NK-92 (cell line): ENCODE results near the gene SLC6A17.

Experiments used
- DNase-seq: peaks from one replicate; lab custom pipeline; 2025; ENCODE audit not compliant: unreplicated experiment; lab: John Stamatoyannopoulos, UW

SLC6A17 gene

DNA sequence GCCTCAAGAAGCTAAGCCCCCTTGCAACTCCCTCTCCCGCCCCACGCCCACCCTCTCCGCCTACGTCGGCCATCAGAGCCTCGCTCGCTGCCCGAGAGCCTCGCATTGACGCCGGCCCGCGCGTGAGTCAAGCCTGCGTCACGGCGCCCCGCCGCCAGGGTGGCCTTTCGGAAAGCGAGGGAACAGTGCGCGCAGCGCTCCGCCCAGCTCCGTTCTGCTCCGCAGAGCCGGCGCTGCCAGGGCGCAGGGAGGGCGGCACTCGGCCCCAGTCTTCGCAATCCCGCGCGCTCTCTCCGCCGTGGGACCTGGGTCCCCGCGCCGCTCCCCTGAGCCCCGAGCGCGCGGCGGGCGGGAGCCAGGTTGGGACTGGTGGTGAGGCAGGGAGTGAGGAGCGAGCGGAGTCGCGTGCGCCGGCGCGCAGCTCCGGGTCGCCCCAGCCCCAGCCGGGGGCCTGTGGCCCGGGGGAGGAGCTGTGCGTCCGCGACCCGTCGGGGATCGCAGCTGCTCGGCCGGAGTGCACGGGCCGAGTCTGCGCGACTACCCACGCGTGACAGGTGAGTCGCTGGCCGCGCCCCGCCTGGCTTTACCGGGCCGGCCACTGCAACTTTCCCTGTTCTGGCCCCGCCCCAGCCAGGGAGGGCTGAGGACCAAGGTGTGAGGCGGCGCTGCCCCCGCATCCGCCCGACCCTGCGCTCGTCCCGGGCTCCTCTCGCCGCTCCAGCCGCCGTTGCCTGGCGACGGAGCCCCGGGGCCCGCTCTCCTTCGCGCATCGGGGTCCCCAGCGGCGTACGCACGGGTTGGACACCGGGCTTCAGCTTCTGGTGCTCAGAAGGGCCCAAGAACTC is at the start of gene SLC6A17:
Gene SLC6A17 (plus strand): TSS at position 165 of the 845 bp plus-strand sequence. CDS start 16,436 bp downstream, outside the sequence.
- DNase-seq, result no peak

DNA sequence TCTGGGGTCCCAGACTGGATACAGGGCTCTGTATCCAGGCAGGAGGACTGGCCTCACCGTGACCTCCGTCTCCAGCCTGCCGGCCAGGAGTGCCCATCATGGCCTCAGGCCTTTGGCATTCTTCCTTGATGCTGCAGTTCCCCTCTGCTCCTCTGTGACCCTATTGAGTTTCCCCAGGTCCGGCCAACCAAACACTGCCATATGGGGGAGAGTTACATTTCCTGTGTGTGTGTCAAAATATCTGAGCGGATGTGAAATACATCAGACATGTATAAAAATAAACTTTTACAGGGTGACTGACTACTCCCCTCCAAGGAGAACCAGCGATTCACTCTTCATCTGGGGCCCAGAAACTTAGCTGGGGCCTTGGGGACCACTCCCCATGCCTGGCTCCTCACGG is 48.2 kb upstream of the SLC6A17 start:
- no peak for DNase-seq

DNA sequence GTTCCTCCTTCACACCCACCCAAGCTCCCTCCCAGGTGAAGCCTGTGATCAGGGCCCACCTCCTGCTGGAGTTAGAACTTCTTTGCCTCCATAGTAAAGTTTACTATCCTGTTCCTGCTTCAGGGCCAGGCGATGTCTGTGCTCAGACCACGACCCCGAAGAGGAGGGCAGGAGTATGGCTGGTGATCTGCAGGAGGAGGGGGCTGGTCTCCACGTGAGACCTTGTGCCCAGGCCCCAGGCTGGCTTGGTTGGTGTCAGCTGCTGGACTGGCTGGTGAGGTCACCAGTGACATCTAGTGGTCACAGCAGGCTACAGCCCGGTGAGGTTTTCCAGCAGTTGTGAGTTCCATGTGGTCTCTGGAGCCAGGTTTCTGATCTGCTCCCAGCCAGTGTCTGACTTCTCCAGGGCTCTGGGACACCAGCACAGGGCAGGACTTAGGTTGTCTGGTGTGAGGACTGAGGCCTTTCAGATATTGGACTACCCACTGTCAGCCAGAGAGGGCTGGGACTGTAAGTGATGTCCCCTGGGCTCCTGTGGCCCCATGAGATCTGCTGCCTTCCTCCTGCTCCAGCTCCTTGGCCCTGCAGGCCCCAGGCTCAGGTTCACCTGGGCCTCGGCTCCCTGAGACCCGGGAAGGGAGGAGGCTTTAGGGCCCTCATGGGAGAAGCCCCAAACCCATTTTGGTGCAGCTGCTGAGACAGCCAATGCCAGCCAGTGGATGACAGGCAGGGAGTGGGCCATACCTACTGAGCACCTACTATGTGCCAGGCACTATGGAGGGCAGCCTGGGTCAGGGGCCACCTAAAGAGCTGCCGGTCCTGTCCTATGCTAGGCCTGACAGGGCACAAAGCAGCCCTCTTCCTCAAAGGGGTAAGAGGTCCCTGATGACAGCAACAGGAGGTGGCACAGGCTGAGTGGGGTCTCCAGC is 44.0 kb upstream of the SLC6A17 start:
- DNase-seq, result no peak

DNA sequence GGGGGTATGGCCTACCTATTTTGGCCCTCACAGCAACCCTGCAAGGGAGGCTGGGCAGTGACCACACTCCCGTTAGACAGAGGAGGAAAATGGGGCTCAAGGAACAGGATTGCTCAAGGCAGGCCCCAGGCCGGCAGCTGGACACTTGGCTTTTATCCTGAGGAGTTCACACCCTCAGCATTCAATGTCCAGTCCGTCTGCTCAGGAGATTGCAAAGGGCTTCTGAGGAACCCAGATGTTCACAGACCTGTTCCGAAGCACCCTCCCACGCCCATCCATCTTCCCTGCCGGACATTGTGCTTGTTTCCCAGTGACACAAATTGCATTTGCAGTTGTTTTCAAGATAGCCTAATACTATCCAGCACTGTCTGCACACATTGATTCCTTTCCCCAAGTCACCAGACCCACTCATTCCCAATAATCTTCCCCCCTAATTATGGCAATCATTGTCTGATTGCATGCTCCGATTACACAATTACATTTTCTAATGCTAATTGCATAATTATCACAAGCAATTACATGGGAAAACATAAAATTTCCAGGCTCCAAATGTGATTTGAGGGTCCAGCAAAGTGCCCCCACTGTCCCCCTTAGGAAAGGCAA is 42.3 kb upstream of the SLC6A17 start:
- no peak for DNase-seq

DNA sequence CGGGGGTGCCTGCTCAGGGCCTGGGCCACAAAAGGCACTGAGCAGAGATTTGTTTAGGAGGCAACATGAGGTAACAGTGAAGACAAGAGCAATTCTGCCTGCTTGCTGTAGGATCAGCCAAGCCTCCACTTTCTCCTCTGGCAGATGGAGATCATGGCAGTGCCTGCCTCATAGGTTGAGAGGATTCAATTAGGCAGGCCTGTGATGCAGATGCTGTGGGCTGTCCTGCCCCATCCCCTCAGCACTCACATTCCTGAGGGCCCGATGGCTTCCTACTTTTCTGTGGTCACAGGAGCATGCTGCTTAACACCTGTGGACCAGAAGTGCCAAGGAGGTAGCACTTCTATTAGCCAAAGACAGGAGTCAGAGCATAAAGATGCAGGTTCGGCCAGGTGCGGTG is 39.2 kb upstream of the SLC6A17 start:
- DNase-seq, result no peak

DNA sequence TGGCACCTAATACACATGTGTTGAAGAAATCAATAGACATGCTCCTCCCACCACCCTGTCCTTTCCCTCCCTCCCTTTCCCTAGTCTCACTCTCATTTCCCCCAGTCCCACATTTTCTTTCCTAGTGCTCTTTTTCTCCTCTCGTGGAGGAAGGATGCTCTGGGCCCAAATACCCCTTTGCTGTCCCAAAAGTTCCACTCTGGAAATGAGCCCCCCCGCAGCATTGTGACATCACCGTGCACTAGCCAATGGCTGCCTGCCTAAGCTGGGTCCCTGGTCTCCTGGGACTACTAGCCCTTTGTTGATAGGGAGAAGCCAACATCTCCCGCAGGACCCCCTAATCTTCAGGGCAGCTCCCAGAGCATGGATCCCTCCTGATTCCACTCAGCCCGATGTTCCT is 38.2 kb upstream of the SLC6A17 start, which contains the start of gene UBL4B:
Gene UBL4B (plus strand): TSS at position 301 of the 400 bp plus-strand sequence. CDS start 92 bp downstream, at position 393.
- no peak for DNase-seq

DNA sequence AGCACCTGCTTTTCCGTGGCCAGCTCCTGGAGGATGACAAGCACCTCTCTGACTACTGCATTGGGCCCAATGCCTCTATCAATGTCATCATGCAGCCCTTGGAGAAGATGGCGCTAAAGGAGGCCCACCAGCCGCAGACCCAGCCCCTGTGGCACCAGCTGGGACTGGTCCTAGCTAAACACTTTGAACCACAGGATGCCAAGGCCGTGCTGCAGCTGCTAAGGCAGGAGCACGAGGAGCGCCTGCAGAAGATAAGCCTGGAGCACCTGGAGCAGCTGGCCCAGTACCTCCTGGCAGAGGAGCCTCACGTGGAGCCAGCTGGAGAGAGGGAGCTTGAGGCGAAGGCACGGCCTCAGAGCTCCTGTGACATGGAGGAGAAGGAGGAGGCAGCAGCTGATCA is 37.6 kb upstream of the SLC6A17 start:
- DNase-seq, result no peak

DNA sequence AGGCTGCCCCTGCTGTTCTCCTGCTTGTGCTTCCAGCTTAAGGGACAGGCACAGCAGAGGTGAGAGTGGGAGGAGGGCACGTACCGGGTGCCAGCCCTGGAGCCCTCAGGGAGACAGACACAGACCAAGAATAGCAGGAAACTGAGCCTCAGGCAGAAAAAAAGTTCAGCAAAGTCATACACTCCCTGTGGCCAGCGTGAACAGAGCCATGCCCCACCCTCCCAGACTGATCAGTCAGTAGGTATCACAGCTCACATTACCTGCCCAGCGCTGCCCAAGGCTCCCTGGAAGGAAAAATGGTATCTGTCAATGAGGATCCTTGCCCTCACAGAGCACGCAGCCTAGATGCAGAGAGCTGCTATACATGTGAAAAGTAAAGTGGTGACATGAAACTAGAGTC is 36.7 kb upstream of the SLC6A17 start:
- DNase-seq, result no peak

DNA sequence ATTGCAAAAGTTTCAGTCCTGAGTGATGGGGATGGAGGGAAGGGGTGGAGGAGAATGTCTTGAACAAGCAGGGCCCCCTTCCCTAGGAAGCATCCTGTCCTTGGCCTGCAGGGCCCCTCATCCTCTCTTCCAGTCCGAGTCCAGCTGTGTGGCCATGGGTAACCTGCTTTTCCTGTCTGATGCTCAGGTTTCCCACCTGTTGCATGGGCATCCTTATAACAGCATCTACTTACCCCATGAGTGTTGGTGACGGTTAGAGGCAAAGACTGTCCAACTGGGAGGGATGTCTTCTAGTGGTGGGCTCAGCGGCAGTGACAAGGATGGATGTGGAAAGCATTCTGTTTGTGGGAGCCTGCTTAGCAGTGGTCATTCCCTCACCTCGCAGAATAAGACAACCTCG is 36.1 kb upstream of the SLC6A17 start:
- DNase-seq, result no peak

DNA sequence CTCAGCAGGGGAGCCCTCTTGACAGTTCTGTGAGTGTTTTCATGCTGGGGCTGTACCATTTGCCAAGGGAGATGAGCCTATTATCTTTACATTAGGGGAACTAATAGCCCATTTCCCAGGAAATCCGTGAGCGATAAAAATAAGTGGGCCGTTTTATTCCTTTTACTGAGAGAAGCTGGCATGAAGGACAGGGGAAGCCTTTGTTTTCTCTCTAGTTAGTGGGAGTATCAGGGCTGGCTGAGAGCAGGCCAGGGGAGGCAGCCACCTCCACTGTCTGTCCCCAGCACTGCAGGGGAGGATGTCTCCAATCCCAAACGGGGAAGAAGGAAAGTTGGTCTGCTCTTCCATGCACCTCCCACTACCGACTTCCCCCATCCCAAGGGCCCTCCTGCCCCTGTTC is 35.5 kb upstream of the SLC6A17 start:
- DNase-seq, result no peak

DNA sequence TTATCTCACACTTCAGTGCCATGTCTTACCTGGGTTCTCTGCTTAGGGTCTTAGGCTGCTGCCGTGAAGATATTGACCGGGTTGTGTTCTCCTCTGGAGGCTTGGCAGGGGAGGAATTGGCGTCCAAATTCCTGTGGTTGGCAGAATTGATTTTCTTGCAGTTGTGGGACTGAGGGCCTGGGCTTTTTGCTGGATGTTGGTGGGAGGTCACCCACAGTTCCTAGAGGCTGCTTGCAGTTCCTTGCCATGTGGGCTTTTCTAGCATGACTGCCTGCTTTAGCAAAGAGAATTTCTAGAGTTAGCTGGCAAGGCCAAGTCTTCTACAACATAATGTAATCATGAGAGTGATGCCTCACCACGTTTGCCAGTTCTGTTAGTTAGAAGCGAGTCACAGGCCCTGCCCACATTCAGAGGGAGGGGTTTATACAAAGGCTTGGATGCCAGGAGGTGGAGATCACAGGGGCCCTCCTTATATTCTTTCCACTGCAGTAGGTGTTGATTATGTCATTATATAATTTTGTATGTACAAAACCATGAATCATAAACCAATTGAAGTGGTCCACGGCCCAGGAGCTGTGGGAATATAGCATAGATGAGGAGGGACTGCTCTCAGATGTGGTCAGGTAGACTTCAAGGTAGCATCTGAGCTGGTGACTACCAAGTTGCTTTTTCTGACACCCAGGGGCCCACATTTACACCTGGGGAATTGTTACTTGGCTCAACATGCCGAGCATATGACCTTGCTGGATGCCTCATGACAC is 31.5 kb upstream of the SLC6A17 start:
- DNase-seq, result no peak

DNA sequence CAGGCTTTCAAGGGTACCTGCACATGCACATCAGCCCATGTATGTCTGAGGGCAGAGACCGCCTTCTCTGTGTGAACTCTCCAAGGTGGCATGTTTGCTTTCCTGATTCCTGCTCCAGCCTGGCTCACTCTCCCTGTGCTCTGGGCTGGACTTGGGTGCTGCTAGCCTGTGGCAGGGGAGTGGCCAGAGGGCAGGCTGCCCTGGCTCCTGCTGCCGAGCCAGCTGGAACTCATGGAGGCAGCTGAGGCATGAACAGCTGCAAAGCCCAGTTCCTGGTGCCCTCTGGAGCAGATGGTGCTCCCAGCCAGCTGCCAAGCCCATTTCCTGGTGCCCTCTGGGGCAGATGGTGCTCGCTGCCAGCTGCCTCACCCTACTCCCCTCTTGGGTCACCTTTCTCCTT is 30.5 kb upstream of the SLC6A17 start:
- no peak for DNase-seq

DNA sequence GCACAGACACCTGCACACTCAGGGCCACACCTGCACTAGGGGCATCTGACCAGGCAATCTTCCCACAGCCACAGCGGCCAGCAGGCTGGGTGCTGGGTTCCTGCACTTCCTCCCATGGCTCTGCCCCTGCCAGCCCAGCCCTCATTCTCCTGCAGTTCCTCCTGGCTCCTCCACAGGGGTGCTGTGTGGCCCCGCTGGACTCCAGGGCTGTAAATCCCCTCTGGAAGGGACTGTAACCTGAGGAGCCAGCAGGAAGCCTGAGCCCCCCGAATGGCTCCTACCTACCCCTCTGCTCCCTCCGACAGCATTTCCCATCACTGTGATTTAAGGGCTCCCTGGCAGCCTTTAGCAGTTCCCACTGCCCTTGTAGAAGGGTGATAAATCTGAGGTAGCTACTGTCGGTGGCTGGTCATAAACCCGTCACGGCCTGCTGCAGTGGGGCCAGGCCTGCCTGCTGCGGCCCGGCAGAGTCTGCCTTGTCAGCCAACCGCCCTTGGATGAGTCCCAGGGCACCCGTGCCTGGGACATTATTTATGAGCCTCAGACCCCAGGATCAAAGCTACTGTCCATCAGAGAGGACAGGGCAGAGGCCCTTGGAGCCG is 29.2 kb upstream of the SLC6A17 start:
- DNase-seq, result no peak

DNA sequence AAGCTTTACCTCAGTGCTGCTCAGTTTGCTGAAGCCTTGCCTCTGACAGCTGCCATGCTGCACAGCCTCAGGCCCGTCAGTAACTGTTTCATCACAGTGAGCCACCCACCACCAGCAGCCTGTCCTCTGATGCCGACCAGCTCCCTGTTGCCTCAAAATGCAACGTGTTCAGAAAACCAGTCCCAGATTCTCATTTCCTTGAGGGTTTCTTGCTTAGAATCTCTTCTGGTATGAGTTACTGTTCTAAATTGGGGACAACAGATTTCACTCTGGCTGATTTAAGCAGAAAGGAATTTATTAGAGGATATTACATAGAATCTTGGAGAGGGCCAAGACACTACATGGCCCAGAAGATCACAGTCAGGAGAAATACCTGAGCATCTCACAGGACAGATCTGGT is 27.1 kb upstream of the SLC6A17 start:
- DNase-seq, result no peak

DNA sequence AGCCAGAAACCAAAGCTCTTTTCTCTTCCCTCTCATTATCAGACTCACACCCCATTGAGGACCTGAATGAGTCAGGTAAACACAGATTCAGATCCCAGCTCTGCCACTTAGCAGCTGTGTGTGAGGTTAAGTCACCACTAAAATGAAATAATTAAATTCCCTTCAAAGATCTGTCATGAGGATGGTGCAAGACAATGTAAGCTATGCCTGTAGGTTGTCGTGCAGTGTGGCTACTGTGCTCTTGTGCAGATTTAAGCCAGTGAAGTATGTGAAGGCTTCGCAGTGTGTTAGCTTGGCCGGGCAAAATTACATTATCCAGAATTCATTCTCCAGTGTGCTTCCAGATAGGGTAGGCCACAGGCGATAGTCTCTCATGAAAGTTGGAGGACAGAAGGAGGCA is 24.5 kb upstream of the SLC6A17 start:
- DNase-seq, result no peak

DNA sequence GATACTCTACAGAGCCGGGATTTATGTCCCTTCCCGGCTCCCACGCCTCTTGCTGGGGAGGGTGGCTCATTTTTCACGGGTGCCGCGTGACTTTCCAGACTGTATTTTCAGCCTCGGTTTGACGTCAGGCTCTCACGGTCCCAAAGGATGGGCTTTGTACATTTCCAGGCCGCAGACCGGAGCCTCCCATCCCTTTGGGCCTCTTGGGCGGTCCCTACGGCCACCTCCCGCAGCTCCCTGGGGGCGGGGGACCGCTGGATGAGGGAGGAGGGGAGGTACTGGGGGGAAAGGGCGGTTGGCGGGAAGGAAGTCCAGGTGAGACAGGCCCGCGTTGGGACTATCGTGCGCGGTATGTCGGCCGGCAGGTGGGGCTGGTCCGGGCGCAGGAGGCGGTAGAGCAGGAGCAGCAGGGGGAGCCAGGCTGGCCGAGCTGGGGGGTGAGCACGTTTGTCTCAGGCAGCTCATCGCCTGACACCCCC is 20.1 kb upstream of the SLC6A17 start:
- no peak for DNase-seq

DNA sequence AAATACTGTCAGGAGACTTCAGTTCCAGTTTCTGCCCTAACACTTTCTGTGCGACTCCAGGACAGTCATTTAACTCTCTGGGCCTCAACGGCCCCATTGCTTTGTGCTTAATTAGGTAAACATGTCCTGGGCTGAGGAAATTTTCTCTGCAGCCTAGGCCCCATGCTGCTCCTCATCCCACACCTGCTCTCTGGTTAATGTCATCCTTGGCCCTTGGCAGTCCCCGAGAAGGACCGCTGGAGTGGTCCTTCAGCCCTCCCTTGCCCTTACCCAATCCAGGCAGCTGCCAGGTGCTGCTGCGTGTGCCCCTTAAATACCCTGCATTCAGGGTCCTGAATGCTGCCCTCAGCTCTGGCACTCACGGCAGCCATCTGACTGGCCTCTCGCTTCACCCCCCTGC is 19.3 kb upstream of the SLC6A17 start:
- no peak for DNase-seq

DNA sequence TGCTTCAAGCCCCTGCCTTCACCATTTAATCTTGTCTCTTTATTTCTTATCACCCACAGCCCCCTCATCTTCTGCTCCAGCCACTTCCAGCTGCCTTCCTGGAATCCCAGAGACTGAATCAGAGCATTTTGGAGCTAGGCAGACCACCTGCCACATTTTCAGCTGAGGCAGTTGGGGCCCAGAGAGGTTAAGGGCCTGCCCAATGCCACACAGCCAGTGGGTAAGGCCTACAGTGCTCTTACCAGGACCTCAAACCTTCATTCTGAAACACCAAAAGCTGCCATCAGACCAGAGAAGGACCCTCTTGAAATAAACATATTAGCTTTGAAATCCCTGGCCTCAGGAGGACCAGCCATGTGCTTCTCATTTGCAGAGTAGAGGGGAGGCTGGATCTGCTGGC is 17.6 kb upstream of the SLC6A17 start:
- no peak for DNase-seq

DNA sequence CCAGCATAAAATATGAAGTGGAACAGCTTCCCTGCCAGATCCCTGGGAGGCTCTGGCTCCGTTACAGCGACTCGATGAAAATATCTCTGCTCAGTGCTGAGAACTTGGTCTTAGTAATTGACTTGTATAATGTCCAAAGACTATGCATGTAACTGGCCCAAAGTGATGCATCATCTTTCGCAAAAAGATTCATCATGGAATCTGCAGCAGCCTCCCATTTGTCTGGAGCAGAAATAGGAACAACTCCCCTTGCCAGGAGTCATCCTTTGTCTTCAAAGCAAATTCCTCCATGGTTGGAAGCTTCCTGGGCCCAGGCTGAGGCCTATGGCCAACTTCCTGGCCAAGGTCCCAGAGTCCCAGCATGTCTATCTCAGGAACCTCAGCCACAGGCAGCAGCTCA is 16.9 kb upstream of the SLC6A17 start:
- no peak for DNase-seq

DNA sequence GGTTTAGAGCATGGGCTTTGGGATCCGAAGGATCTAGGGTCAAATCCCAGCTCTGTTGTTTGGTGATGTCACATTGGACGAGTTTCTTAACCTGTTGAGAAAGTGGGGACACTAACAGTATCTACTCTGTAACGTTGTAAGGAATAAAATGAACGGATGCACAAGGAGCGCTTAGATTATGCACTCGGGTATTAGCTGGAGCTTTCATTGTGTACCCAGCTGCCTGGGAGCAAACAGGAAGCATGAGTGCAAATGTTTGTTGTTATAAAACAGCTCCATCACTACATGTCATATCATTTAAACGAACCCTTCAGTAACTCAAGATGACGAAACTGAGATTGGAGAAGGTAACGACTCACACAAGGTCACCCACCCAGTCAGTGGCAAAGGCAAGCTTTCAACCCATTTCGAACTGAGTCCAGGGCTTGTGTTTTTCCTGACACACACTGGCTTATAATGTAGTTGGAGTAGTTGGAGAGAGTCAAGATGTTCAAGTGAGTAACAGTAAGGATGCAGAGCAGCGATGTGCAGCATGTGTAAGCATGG is 16.2 kb upstream of the SLC6A17 start:
- no peak for DNase-seq
